Measurements from ENCODE around the gene ALDH3A1.
A peak's percentile ranks its signal among the peaks of the same experiment; 100 is the strongest.

The ALDH3A1 gene

GRCh38 chr17:19762515-19762961 lies 14.4 kb upstream of the ALDH3A1 start:
- H4K20me1 ChIP-seq (ENCODE audit: control insufficient read depth, insufficient read depth, low read depth, low read length) = no peaks in the 10 kb centered on the region
- no peak for TF ChIP-seq EZH2phosphoT487 (IDR thresholded peaks at IDR 0.05; ENCODE audit: borderline replicate concordance, low read length)
- TF ChIP-seq CTCF (IDR thresholded peaks at IDR 0.05; ENCODE audit: low read depth, low read length, poor library complexity, severe bottlenecking) = peak; percentile 67
- 0 out of 2 replicates have a peak, but pooled peaks cover 2% of the 10 kb centered on the region for H3K27me3 ChIP-seq (ENCODE audit: control insufficient read depth, low read length)
- H3K36me3 ChIP-seq (ENCODE audit: control insufficient read depth, low read length) = no peaks in the 10 kb centered on the region
- no peak overlapping the region for H3K4me2 ChIP-seq (ENCODE audit: low read length)
- H3K27ac ChIP-seq (ENCODE audit: low read depth, low read length) = no peak overlapping the region
- no peaks in the 10 kb centered on the region; the same call in 1 of the 2 replicates for H3K4me1 ChIP-seq (ENCODE audit: control insufficient read depth, low read length)
- H3K9me2 ChIP-seq (replicated peaks; ENCODE audit: control insufficient read depth, low read length) = no peaks in the 10 kb centered on the region
- no peaks in the 10 kb centered on the region for H3K79me2 ChIP-seq (ENCODE audit: control insufficient read depth, low read length)
- no peak overlapping the region for H3K4me3 ChIP-seq (ENCODE audit: low read length)
- H3F3A ChIP-seq (ENCODE audit: control insufficient read depth, insufficient read depth) = no peaks in the 10 kb centered on the region
- H3K9me3 ChIP-seq (ENCODE audit: control insufficient read depth, insufficient read depth, low read length) = no peaks in the 10 kb centered on the region

GRCh38 chr17:19760746-19761145 lies 12.6 kb upstream of the ALDH3A1 start:
- Histone ChIP-seq H3K36me3 (ENCODE audit: control insufficient read depth, low read length) (no peaks in the 10 kb centered on the region), H3K4me3 (ENCODE audit: low read length) (no peak overlapping the region), H3K9me3 (ENCODE audit: control insufficient read depth, insufficient read depth, low read length) (no peaks in the 10 kb centered on the region), H3K4me1 (ENCODE audit: control insufficient read depth, low read length) (no peaks in the 10 kb centered on the region), H4K20me1 (ENCODE audit: control insufficient read depth, insufficient read depth, low read depth, low read length) (no peaks in the 10 kb centered on the region), H3K9me2 (replicated peaks; ENCODE audit: control insufficient read depth, low read length) (no peaks in the 10 kb centered on the region), H3K4me2 (ENCODE audit: low read length) (no peak overlapping the region), H3F3A (ENCODE audit: control insufficient read depth, insufficient read depth) (no peaks in the 10 kb centered on the region), H3K27me3 (ENCODE audit: control insufficient read depth, low read length) (peaks cover 5% of the 10 kb centered on the region; the same call in 1 of the 2 replicates), H3K27ac (ENCODE audit: low read depth, low read length) (no peak overlapping the region), H3K79me2 (ENCODE audit: control insufficient read depth, low read length) (no peaks in the 10 kb centered on the region)
- TF ChIP-seq EZH2phosphoT487 (IDR thresholded peaks at IDR 0.05; ENCODE audit: borderline replicate concordance, low read length) (no peak), CTCF (IDR thresholded peaks at IDR 0.05; ENCODE audit: low read depth, low read length, poor library complexity, severe bottlenecking) (no peak)

GRCh38 chr17:19759568-19760549 lies 11.8 kb upstream of the ALDH3A1 start:
- Histone ChIP-seq H3K4me2 (ENCODE audit: low read length) (no peak overlapping the region), H3K4me3 (ENCODE audit: low read length) (no peak overlapping the region), H3F3A (ENCODE audit: control insufficient read depth, insufficient read depth) (no peaks in the 10 kb centered on the region), H4K20me1 (ENCODE audit: control insufficient read depth, insufficient read depth, low read depth, low read length) (no peaks in the 10 kb centered on the region), H3K27me3 (ENCODE audit: control insufficient read depth, low read length) (peaks cover 8% of the 10 kb centered on the region; the same call in 1 of the 2 replicates), H3K9me3 (ENCODE audit: control insufficient read depth, insufficient read depth, low read length) (no peaks in the 10 kb centered on the region), H3K9me2 (replicated peaks; ENCODE audit: control insufficient read depth, low read length) (no peaks in the 10 kb centered on the region), H3K4me1 (ENCODE audit: control insufficient read depth, low read length) (peaks cover 1% of the 10 kb centered on the region; the same call in 1 of the 2 replicates), H3K36me3 (ENCODE audit: control insufficient read depth, low read length) (no peaks in the 10 kb centered on the region), H3K27ac (ENCODE audit: low read depth, low read length) (no peak overlapping the region), H3K79me2 (ENCODE audit: control insufficient read depth, low read length) (no peaks in the 10 kb centered on the region)
- TF ChIP-seq CTCF (IDR thresholded peaks at IDR 0.05; ENCODE audit: low read depth, low read length, poor library complexity, severe bottlenecking) = no peak
- TF ChIP-seq EZH2phosphoT487 (IDR thresholded peaks at IDR 0.05; ENCODE audit: borderline replicate concordance, low read length) = no peak
